ENCODE measurements around the gene ZEB2.

DNA sequence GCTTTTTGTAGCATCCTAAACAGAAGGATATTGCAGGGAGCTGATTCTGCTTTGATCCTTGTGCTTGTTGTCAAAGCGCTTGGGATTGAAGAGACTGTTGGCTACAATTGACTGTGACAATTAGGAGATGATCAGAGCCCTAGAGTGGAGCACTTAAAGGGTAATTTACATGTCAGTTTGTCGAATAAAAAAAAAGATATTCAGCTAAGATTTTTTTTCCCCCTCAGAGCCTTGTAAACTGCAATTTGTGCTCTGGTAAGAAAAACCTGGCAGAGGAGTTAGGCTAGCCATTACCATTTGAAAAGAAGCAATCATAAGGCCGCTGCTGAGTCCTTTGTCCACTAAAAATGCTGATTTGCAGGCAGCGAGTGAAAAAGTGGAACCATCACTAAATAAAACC is 47.8 kb upstream of the ZEB2 start:
- TF ChIP-seq SPI1 (IDR thresholded peaks at IDR 0.05; ENCODE audit: borderline replicate concordance, low read depth) (no peak), POLR2AphosphoS5 (IDR thresholded peaks at IDR 0.05; ENCODE audit: low read depth) (no peak), GABPA (IDR thresholded peaks at IDR 0.05; ENCODE audit: low read depth) (no peak)
- TF ChIP-seq, protein P1, sequence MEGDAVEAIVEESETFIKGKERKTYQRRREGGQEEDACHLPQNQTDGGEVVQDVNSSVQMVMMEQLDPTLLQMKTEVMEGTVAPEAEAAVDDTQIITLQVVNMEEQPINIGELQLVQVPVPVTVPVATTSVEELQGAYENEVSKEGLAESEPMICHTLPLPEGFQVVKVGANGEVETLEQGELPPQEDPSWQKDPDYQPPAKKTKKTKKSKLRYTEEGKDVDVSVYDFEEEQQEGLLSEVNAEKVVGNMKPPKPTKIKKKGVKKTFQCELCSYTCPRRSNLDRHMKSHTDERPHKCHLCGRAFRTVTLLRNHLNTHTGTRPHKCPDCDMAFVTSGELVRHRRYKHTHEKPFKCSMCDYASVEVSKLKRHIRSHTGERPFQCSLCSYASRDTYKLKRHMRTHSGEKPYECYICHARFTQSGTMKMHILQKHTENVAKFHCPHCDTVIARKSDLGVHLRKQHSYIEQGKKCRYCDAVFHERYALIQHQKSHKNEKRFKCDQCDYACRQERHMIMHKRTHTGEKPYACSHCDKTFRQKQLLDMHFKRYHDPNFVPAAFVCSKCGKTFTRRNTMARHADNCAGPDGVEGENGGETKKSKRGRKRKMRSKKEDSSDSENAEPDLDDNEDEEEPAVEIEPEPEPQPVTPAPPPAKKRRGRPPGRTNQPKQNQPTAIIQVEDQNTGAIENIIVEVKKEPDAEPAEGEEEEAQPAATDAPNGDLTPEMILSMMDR (IDR thresholded peaks at IDR 0.05; ENCODE audit: insufficient read depth, low read length): no peak

Measured in HL-60 (cell line).